ENCODE results near the gene DLGAP1. TPM values are rescaled to one million over a fixed set of nuclear protein-coding genes. Genes with fewer than 3 reads are reported as not detected.

Gene DLGAP1
- total RNA-seq, 2 experiments from 2014 or later, result 0.31 to 0.36 TPM

- Mint-ChIP-seq H3K27ac (no peak overlapping the region), H3K4me1 (ENCODE audit: low read depth) (peaks cover 43% of the 10 kb centered on the region), H3K4me3 (no peak overlapping the region), H3K36me3 (ENCODE audit: low read depth) (peaks cover 48% of the 10 kb centered on the region), H3K27me3 (no peaks in the 10 kb centered on the region), H3K9me3 (peaks cover 7% of the 10 kb centered on the region)
- CTCF ChIA-PET, result no interaction called here
- TF ChIP-seq CTCF (IDR thresholded peaks at IDR 0.05), result no peak
- DNase-seq (no peak), ATAC-seq (ENCODE audit: poor library complexity) (no peak)
- intact Hi-C loops (cut with DNase I, micrococcal nuclease), result no loop called here
- Histone ChIP-seq H3K36me3 (ENCODE audit: insufficient read depth, low read length) (peaks cover 15% of the 10 kb centered on the region), H3K4me1 (ENCODE audit: insufficient read depth, low read length) (peaks cover 14% of the 10 kb centered on the region), H3K9me3 (ENCODE audit: control insufficient read depth in 1 of 2, insufficient read depth in 1 of 2, low read length in 2 of 2) (peaks cover 0 to 3% of the 10 kb centered on the region in 2 experiments), H3K27me3 (ENCODE audit: control insufficient read depth in 1 of 2, insufficient read depth in 2 of 2, low read length in 2 of 2) (no peaks in the 10 kb centered on the region), H3K4me3 (ENCODE audit: low read length) (no peak overlapping the region), H3K27ac (ENCODE audit: low read depth in 1 of 2, low read length in 2 of 2) (no peak overlapping the region)
- POLR2A ChIA-PET, result interaction anchor here (0.6 to 7.1 kb wide), 7 partner anchors 10 to 200 kb away, joined by 3 to 66 read pairs (median 4); partner anchors contain the start of genes MYL12B and TGIF1
These were observed 993.4 kb downstream of the DLGAP1 start for GRCh38 chr18:3461704-3462103.

GRCh38 chr18:3460823-3461398 is 994.2 kb downstream of the DLGAP1 start:
- no peak for TF ChIP-seq CTCF (IDR thresholded peaks at IDR 0.05)
- CTCF ChIA-PET, result interaction anchor here (0.8 to 2.8 kb wide), 3 partner anchors 133 to 164 kb away, joined by 3 to 19 read pairs (median 7); no protein-coding TSS in a partner anchor
- Histone ChIP-seq H3K4me3 (ENCODE audit: low read length) (no peak overlapping the region), H3K27ac (ENCODE audit: low read depth in 1 of 2, low read length in 2 of 2) (no peak overlapping the region), H3K9me3 (ENCODE audit: control insufficient read depth in 1 of 2, insufficient read depth in 1 of 2, low read length in 2 of 2) (peaks cover 0 to 3% of the 10 kb centered on the region in 2 experiments), H3K4me1 (ENCODE audit: insufficient read depth, low read length) (peaks cover 10% of the 10 kb centered on the region), H3K36me3 (ENCODE audit: insufficient read depth, low read length) (peaks cover 19% of the 10 kb centered on the region), H3K27me3 (ENCODE audit: control insufficient read depth in 1 of 2, insufficient read depth in 2 of 2, low read length in 2 of 2) (no peaks in the 10 kb centered on the region)
- POLR2A ChIA-PET, result interaction anchor here (0.6 to 7.1 kb wide), 7 partner anchors 9 to 199 kb away, joined by 3 to 66 read pairs (median 4); partner anchors contain the start of genes MYL12B and TGIF1
- ATAC-seq (ENCODE audit: poor library complexity) (no peak), DNase-seq (no peak)
- Mint-ChIP-seq H3K36me3 (ENCODE audit: low read depth) (peaks cover 54% of the 10 kb centered on the region), H3K27me3 (no peaks in the 10 kb centered on the region), H3K4me3 (no peak overlapping the region), H3K9me3 (peaks cover 7% of the 10 kb centered on the region), H3K4me1 (ENCODE audit: low read depth) (peaks cover 41% of the 10 kb centered on the region), H3K27ac (no peak overlapping the region)
- intact Hi-C loops (cut with DNase I, micrococcal nuclease), result no loop called here

- ATAC-seq (ENCODE audit: poor library complexity), result peak; percentile 16
- ChIA-PET POLR2A (interaction anchor here (1.2 to 7.1 kb wide), 8 partner anchors 8 to 207 kb away, joined by 3 to 66 read pairs (median 6); partner anchors contain the start of gene TGIF1), CTCF (interaction anchor here (1.0 to 2.8 kb wide), 7 partner anchors 12 to 207 kb away, joined by 3 to 19 read pairs (median 5); no protein-coding TSS in a partner anchor)
- no peaks in the 10 kb centered on the region for H3K27me3 ChIP-seq (ENCODE audit: control insufficient read depth in 1 of 2, insufficient read depth in 2 of 2, low read length in 2 of 2)
- Mint-ChIP-seq H3K4me3 (peak overlapping the region; percentile 54), H3K4me1 (ENCODE audit: low read depth) (peaks cover 52% of the 10 kb centered on the region), H3K36me3 (ENCODE audit: low read depth) (peaks cover 61% of the 10 kb centered on the region), H3K9me3 (peaks cover 7% of the 10 kb centered on the region), H3K27me3 (no peaks in the 10 kb centered on the region), H3K27ac (peak overlapping the region; percentile 92)
- H3K36me3 ChIP-seq (ENCODE audit: insufficient read depth, low read length), result peaks cover 19% of the 10 kb centered on the region
- H3K9me3 ChIP-seq (ENCODE audit: control insufficient read depth in 1 of 2, insufficient read depth in 1 of 2, low read length in 2 of 2), result peaks cover 0 to 3% of the 10 kb centered on the region in 2 experiments
- intact Hi-C loops (cut with DNase I, micrococcal nuclease), result loop anchor here in 1 of 2 experiments (10.0 kb wide), 1 partner anchor 524 kb away; no protein-coding TSS in a partner anchor
- H3K4me1 ChIP-seq (ENCODE audit: insufficient read depth, low read length), result peaks cover 8% of the 10 kb centered on the region
- H3K4me3 ChIP-seq (ENCODE audit: low read length), result no peak overlapping the region
- no peak for TF ChIP-seq CTCF (IDR thresholded peaks at IDR 0.05)
- peak overlapping the region in 1 of 2 donors; percentile 67 for H3K27ac ChIP-seq (ENCODE audit: low read depth in 1 of 2, low read length in 2 of 2)
- DNase-seq, result peak in 3 of 14 experiments; percentile 25 to 42 (median 31)
These were observed 995.9 kb downstream of the DLGAP1 start for GRCh38 chr18:3458952-3459853.

Measured in CD4-positive, alpha-beta T cell (primary cell).